Measurements from ENCODE around the gene POR.
"Not testable (repeated sequence)": the region's sequence is repeated elsewhere in the genome, so short reads cannot be mapped to it uniquely, and the experiment has no call there.

Gene POR

DNA sequence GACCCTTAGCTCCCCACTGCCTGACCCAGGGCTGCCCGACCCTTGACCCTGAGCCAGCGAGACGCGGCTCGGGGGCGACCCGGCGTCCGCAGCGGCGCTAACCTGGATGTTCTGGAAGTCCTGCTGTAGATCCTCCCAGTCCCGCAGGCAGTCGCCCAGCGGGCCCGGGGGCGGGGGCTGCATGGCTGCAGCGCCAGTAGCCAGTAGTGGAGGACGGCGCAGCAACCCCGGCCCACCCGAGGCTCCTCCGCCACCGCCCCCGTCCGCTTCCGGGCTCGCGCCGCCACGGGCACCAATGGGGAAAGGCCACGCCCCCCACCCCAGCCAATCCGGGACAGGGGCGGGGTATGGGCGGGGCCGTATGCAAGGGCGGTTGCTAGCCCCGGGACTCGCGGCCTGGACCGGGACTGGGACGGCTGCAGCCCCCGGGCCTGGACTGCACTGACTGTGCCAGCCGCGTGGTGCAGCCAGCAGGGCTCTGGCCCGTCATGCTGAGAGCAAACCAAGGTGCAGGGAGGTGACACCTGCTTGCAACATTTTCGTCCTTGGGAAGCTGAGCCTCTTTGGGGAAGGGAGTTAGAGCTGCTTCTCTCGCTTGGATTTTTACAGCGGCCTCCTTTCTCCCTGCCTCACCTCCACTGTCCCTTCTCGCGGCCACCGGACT is 79.6 kb downstream of the POR start, which contains the start of gene TMEM120A:
TSS of gene TMEM120A (minus strand) at position 208 of the 664 bp plus-strand sequence. CDS start at position 183, 25 bp downstream.
- H3K4me3 Mint-ChIP-seq, result peak within 1 kb of the TSS; percentile 70 to 78
- H3K9me3 Mint-ChIP-seq, result no peaks in the 10 kb centered on the region
- peaks cover 31 to 41% of the 10 kb centered on the region in 2 donors for H3K4me1 Mint-ChIP-seq (ENCODE audit: low read depth in 2 of 2)
- H3K27ac Mint-ChIP-seq, result peak within 1 kb of the TSS; percentile 68 to 82
- ATAC-seq (replicated peaks), result peak; percentile 99
- peak; percentile 89 to 92 (median 91) for DNase-seq
- no peaks in the 10 kb centered on the region for H3K27me3 Mint-ChIP-seq
- peaks cover 5% of the 10 kb centered on the region for H3K36me3 Mint-ChIP-seq (ENCODE audit: insufficient read depth)

DNA sequence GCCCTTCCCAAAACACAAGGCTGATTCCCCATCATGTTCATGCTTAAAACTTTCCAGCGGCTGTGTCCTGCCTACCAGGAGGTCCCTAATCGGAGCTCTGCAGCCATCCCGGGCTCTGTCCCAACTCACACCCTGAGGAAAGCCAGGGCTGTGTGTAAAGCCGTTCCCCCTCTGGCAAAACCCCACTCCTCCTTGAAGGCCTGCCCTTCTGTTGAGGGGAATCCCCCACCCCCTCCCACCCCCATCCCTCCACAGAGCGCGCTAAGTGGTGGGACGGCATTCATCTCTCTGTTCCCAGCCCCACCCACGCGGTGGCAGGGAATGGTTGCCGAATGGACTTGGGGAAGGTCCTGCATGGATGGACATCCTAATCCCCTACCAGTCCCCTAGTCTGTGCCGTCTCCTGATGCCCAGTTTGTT is 80.1 kb downstream of the POR start:
- peak overlapping the region; percentile 68 to 82 for H3K27ac Mint-ChIP-seq
- DNase-seq (no peak), ATAC-seq (replicated peaks) (no peak)
- H3K27me3 Mint-ChIP-seq, result no peaks in the 10 kb centered on the region
- H3K4me3 Mint-ChIP-seq, result peak overlapping the region; percentile 70 to 78
- H3K36me3 Mint-ChIP-seq (ENCODE audit: insufficient read depth), result peaks cover 5% of the 10 kb centered on the region
- no peaks in the 10 kb centered on the region for H3K9me3 Mint-ChIP-seq
- H3K4me1 Mint-ChIP-seq (ENCODE audit: low read depth in 2 of 2), result peaks cover 25 to 36% of the 10 kb centered on the region in 2 donors

DNA sequence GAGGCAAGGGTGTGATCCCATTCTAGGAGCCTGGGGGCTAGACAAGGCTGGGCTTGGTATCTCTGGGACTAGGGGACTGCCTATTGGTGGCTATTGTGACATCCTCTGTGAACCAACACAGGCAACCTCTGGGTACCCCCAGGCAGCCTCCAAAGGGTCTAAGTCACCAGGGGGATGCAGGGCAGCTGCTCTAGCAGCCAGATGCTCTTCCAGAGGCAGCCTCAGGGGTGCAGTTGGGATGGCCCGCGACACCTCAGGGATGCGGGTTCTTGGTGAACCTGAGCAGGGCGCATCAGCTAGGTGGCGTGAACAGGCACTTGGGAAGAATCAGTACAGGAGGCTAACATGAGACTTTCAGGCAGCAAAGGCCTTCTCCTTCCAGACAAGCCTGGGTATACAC is 81.0 kb downstream of the POR start:
- Mint-ChIP-seq H3K4me3 (peak overlapping the region; percentile 24 to 78), H3K4me1 (ENCODE audit: low read depth in 2 of 2) (peaks cover 18 to 28% of the 10 kb centered on the region in 2 donors), H3K9me3 (no peaks in the 10 kb centered on the region), H3K27ac (no peak overlapping the region), H3K36me3 (ENCODE audit: insufficient read depth) (no peaks in the 10 kb centered on the region), H3K27me3 (no peaks in the 10 kb centered on the region)
- no peak for DNase-seq
- ATAC-seq (replicated peaks), result no peak

- Mint-ChIP-seq H3K4me3 (no peak overlapping the region), H3K27ac (no peak overlapping the region), H3K9me3 (no peaks in the 10 kb centered on the region), H3K4me1 (ENCODE audit: low read depth in 2 of 2) (peaks cover 16 to 26% of the 10 kb centered on the region in 2 donors), H3K27me3 (no peaks in the 10 kb centered on the region), H3K36me3 (ENCODE audit: insufficient read depth) (peaks cover 2% of the 10 kb centered on the region)
- no peak for DNase-seq
- ATAC-seq (replicated peaks), result no peak
Observed at GRCh38 chr7:75996476-75996875, 81.5 kb downstream of the POR start.

GRCh38 chr7:75998038-75998437 is 83.1 kb downstream of the POR start:
- Mint-ChIP-seq H3K4me1 (ENCODE audit: low read depth in 2 of 2) (peaks cover 15 to 23% of the 10 kb centered on the region in 2 donors), H3K36me3 (ENCODE audit: insufficient read depth) (peaks cover 8% of the 10 kb centered on the region), H3K27ac (no peak overlapping the region), H3K9me3 (no peaks in the 10 kb centered on the region), H3K4me3 (no peak overlapping the region), H3K27me3 (no peaks in the 10 kb centered on the region)
- ATAC-seq (replicated peaks) (no peak), DNase-seq (no peak)

- no peak overlapping the region for H3K27ac Mint-ChIP-seq
- H3K4me1 Mint-ChIP-seq (ENCODE audit: low read depth in 2 of 2), result peaks cover 9 to 14% of the 10 kb centered on the region in 2 donors
- no peak for ATAC-seq (replicated peaks)
- no peaks in the 10 kb centered on the region for H3K9me3 Mint-ChIP-seq
- no peak for DNase-seq
- no peaks in the 10 kb centered on the region for H3K27me3 Mint-ChIP-seq
- H3K36me3 Mint-ChIP-seq (ENCODE audit: insufficient read depth), result peaks cover 16% of the 10 kb centered on the region
- H3K4me3 Mint-ChIP-seq, result no peak overlapping the region
Observed at GRCh38 chr7:76000566-76000965, 85.6 kb downstream of the POR start.

DNA sequence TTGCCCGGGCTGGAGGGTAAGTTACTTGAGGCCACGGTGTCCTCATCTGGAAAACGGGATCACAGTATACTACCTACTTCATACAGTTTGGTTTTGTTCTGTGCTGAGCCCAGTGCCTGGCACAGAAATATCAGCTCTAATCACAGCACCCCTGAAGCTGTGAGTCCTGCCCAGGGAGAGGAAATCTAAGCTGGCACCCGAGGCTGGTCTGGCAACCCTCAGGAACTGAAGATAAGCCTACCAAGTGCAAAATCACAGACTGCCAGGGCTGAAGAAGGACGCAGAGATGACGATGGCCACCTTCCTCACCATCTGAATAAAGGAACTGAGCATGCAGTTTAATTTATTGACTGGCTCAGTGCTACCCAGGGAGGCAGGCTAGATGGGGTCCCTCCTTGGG is 87.2 kb downstream of the POR start:
- H3K36me3 Mint-ChIP-seq (ENCODE audit: insufficient read depth), result peaks cover 16% of the 10 kb centered on the region
- no peaks in the 10 kb centered on the region for H3K27me3 Mint-ChIP-seq
- no peak overlapping the region for H3K27ac Mint-ChIP-seq
- no peaks in the 10 kb centered on the region for H3K9me3 Mint-ChIP-seq
- ATAC-seq (replicated peaks) (no peak), DNase-seq (no peak)
- H3K4me1 Mint-ChIP-seq (ENCODE audit: low read depth in 2 of 2), result peaks cover 3 to 6% of the 10 kb centered on the region in 2 donors
- H3K4me3 Mint-ChIP-seq, result no peak overlapping the region

- Mint-ChIP-seq H3K27me3 (no peaks in the 10 kb centered on the region), H3K4me1 (ENCODE audit: low read depth in 2 of 2) (no peaks in the 10 kb centered on the region), H3K4me3 (no peak overlapping the region), H3K27ac (no peak overlapping the region), H3K36me3 (ENCODE audit: insufficient read depth) (peaks cover 16% of the 10 kb centered on the region), H3K9me3 (no peaks in the 10 kb centered on the region)
- DNase-seq, result no peak
- ATAC-seq (replicated peaks), result no peak
Observed at GRCh38 chr7:76002822-76003221, 87.9 kb downstream of the POR start.

GRCh38 chr7:76003351-76003750 is 88.4 kb downstream of the POR start:
- peaks cover 16% of the 10 kb centered on the region for H3K36me3 Mint-ChIP-seq (ENCODE audit: insufficient read depth)
- DNase-seq (no peak), ATAC-seq (replicated peaks) (no peak)
- no peak overlapping the region for H3K4me3 Mint-ChIP-seq
- peaks cover 3% of the 10 kb centered on the region in 2 donors for H3K4me1 Mint-ChIP-seq (ENCODE audit: low read depth in 2 of 2)
- H3K27ac Mint-ChIP-seq, result no peak overlapping the region
- no peaks in the 10 kb centered on the region for H3K27me3 Mint-ChIP-seq
- no peaks in the 10 kb centered on the region for H3K9me3 Mint-ChIP-seq

- H3K9me3 Mint-ChIP-seq; H3K27ac Mint-ChIP-seq; H3K4me3 Mint-ChIP-seq; ATAC-seq (replicated peaks); H3K27me3 Mint-ChIP-seq; DNase-seq: not testable (repeated sequence)
- Mint-ChIP-seq H3K4me1 (ENCODE audit: low read depth in 2 of 2) (peaks cover 19 to 20% of the 10 kb centered on the region in 2 donors), H3K36me3 (ENCODE audit: insufficient read depth) (peaks cover 26% of the 10 kb centered on the region)
Observed at GRCh38 chr7:76005004-76005403, 90.0 kb downstream of the POR start.

GRCh38 chr7:76008156-76008687 is 93.3 kb downstream of the POR start:
- peak overlapping the region; percentile 82 to 88 for H3K27ac Mint-ChIP-seq
- no peaks in the 10 kb centered on the region for H3K9me3 Mint-ChIP-seq
- H3K27me3 Mint-ChIP-seq, result no peaks in the 10 kb centered on the region
- peak overlapping the region; percentile 64 to 78 for H3K4me3 Mint-ChIP-seq
- peaks cover 24% of the 10 kb centered on the region for H3K36me3 Mint-ChIP-seq (ENCODE audit: insufficient read depth)
- ATAC-seq (replicated peaks) (peak; percentile 52), DNase-seq (peak in 2 of 3 experiments; percentile 15)
- peaks cover 23 to 24% of the 10 kb centered on the region in 2 donors for H3K4me1 Mint-ChIP-seq (ENCODE audit: low read depth in 2 of 2)

GRCh38 chr7:76009672-76010600 is 95.0 kb downstream of the POR start:
- no peak for ATAC-seq (replicated peaks)
- Mint-ChIP-seq H3K36me3 (ENCODE audit: insufficient read depth) (peaks cover 16% of the 10 kb centered on the region), H3K27me3 (no peaks in the 10 kb centered on the region), H3K4me3 (peak overlapping the region; percentile 64 to 78), H3K27ac (peak overlapping the region; percentile 82 to 88), H3K4me1 (ENCODE audit: low read depth in 2 of 2) (peaks cover 23 to 24% of the 10 kb centered on the region in 2 donors), H3K9me3 (no peaks in the 10 kb centered on the region)
- DNase-seq, result no peak

DNA sequence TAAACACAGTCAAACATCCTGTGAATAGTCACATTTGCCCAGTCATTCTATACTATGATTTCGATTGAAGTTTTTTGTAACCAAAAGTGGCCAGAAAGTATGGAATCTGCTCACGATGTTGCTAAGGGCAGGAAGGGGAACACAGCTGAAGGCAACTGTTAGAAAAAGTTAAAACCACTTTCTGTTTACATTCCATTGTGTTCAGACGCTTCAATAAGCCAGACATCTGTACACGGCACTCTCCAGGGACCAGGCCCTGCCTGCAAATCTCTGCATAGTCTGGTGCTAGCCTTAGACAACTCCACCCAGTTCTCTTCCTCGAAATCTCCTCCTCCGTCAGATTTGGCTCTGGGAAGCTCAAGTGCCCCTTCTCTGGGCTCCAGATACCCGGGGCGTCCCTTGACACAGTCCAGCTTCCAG is 96.5 kb downstream of the POR start:
- Mint-ChIP-seq H3K27ac (no peak overlapping the region), H3K4me1 (ENCODE audit: low read depth in 2 of 2) (peaks cover 23 to 24% of the 10 kb centered on the region in 2 donors), H3K4me3 (no peak overlapping the region), H3K27me3 (no peaks in the 10 kb centered on the region), H3K36me3 (ENCODE audit: insufficient read depth) (peaks cover 17% of the 10 kb centered on the region), H3K9me3 (no peaks in the 10 kb centered on the region)
- DNase-seq (no peak), ATAC-seq (replicated peaks) (no peak)

Measured in effector memory CD8-positive, alpha-beta T cell (primary cell).